Muscle layer of duodenum (tissue), 2 donors: ENCODE results near the gene ELP2.
"Not testable (repeated sequence)": the region's sequence is repeated elsewhere in the genome, so short reads cannot be mapped to it uniquely, and the experiment has no call there.

Source experiments
- H3K27ac ChIP-seq: one replicate; pipeline ENCODE4 v1.7.0; 2013; ENCODE audit warnings: mild to moderate bottlenecking, low read length
- H3K27me3 ChIP-seq: one replicate; pipeline ENCODE4 v1.7.0; 2013; ENCODE audit warnings: low read depth, mild to moderate bottlenecking, control low read depth, low read length
- H3K36me3 ChIP-seq, 2 donors: one replicate each; pipeline ENCODE4 v1.7.0; 2013; ENCODE audit warnings: low read length in 2 of 2, control low read depth in 1 of 2, mild to moderate bottlenecking in 1 of 2; ENCODE audit not compliant: insufficient read depth in 2 of 2, control insufficient read depth in 1 of 2
- H3K4me1 ChIP-seq, 2 donors: one replicate each; pipeline ENCODE4 v1.7.0; 2013; ENCODE audit warnings: low read length in 2 of 2, mild to moderate bottlenecking in 2 of 2, control low read depth in 1 of 2, moderate library complexity in 1 of 2; ENCODE audit not compliant: insufficient read depth in 2 of 2, control insufficient read depth in 1 of 2
- H3K4me3 ChIP-seq, 2 donors: one replicate each; pipeline ENCODE4 v1.7.0; 2013; ENCODE audit warnings: low read length in 2 of 2, low read depth in 1 of 2, mild to moderate bottlenecking in 1 of 2
- H3K9me3 ChIP-seq, 2 donors: one replicate each; pipeline ENCODE4 v1.7.0; 2013; ENCODE audit warnings: low read length in 2 of 2, control low read depth in 1 of 2, mild to moderate bottlenecking in 1 of 2; ENCODE audit not compliant: control insufficient read depth in 1 of 2
- donor health status: healthy.

ELP2 gene

DNA sequence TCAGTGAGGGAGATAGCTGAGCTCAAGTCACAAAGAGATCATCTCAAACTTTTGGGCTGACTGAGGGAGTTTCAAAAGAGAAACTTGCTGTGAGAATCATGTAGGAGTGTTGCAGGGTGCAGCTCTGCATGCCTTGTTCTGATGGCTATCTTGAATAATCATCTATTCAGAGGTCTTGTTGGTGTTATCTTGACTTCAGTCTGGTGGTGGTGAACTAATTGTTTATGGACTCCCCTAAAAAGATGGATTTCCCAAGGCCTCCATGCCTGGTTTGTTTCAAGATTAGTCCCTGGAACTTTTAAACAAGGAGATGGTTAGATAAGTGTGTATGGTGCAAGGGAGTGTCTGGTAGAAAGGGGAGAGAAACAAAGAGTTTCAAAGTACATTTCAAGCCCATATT is 30.4 kb upstream of the ELP2 start:
- Histone ChIP-seq H3K36me3 (no peaks in the 10 kb centered on the region), H3K27me3 (no peaks in the 10 kb centered on the region), H3K4me3 (no peak overlapping the region), H3K27ac (no peak overlapping the region), H3K4me1 (no peaks in the 10 kb centered on the region), H3K9me3 (peaks cover 0 to 4% of the 10 kb centered on the region in 2 donors)

DNA sequence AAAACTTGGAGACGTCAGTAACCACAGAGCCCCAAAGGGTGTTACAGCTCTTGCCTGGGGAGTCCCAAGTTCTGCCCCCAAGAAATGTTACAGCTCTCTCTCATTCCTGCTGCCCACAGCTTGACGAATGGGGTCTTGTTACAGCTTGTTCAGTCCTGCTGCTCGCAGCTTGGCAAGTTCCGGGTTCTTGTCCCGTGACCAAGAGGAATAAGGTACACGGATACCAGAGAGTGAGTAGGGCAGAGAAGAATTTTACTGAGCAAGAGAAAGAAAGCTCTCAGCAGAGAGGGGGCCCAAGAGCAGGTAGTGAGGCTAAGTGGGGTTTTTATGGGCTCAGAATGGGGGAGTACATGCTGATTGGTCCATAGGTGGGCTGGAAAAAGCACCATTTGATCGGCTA is 27.8 kb upstream of the ELP2 start:
- Histone ChIP-seq H3K4me1 (no peaks in the 10 kb centered on the region), H3K36me3 (no peaks in the 10 kb centered on the region), H3K4me3 (no peak overlapping the region), H3K27ac (no peak overlapping the region), H3K27me3 (no peaks in the 10 kb centered on the region), H3K9me3 (peaks cover 0 to 4% of the 10 kb centered on the region in 2 donors)

DNA sequence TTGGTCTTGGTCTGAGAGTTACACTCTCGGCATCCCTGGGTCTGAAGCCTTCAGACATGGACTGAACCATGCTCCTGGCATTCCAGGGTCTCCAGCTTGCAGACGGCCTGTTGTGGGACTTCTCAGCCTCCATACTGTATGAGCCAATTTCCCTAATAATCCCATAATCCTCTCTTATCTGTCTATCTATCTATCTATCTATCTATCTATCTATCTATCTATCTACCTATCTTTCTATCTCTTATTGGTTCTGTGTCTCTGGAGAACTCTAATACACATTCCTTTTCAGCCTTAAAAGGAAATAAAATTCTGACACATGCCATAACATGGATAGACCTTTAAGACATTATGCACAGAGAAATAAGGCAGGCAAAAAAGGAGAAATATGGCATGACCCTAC is 24.9 kb upstream of the ELP2 start:
- no peak overlapping the region for H3K4me3 ChIP-seq
- H3K4me1 ChIP-seq: no peaks in the 10 kb centered on the region
- H3K27me3 ChIP-seq: no peaks in the 10 kb centered on the region
- peaks cover 0 to 4% of the 10 kb centered on the region in 2 donors for H3K9me3 ChIP-seq
- H3K36me3 ChIP-seq: peaks cover 4 to 11% of the 10 kb centered on the region in 2 donors
- no peak overlapping the region for H3K27ac ChIP-seq

DNA sequence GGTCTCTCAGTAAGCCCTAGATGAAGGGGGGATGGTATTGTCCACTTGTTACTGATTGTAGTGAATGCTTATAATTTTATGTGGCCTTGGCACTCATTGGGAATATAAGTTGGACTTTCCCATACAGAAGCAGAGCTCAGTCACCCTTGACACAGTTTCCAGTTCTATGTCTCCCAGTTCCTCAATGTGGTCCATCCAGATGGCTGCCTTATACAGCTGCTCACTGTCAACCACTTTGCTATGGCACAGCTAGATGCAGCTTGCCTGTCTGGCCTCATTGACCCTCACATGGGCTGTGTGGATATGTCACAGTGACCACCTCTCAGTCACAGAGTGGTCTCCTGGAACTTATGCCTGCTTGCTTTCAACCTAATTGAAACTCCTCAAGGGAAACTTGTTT is 22.2 kb upstream of the ELP2 start:
- no peaks in the 10 kb centered on the region for H3K27me3 ChIP-seq

DNA sequence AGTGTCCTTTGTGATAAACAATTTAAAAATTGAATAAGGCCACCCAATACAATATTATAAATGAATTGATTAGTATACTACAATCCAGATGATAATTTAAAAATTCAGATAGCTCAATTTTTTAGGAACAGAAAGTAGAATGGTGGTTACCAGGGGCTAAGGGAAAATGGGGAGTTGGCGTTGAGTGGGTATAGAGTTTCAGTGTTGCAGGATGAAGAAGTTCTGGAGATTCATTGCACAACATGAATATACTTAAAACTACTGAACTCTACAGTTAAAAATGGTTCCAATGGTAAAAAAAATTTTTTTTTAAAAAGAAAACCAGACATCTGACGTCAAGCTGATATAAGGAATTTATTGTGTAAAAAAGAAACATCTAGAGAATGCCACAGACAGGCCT is 21.5 kb upstream of the ELP2 start:
- no peaks in the 10 kb centered on the region for H3K9me3 ChIP-seq

More for the DNA sequence above, 22.2 kb upstream of the ELP2 start:
- H3K36me3 ChIP-seq: peaks cover 17 to 23% of the 10 kb centered on the region in 2 donors
- H3K4me1 ChIP-seq: no peaks in the 10 kb centered on the region
- peaks cover 0 to under 1% of the 10 kb centered on the region in 2 donors for H3K9me3 ChIP-seq
- no peak overlapping the region for H3K4me3 ChIP-seq
- H3K27ac ChIP-seq: no peak overlapping the region

DNA sequence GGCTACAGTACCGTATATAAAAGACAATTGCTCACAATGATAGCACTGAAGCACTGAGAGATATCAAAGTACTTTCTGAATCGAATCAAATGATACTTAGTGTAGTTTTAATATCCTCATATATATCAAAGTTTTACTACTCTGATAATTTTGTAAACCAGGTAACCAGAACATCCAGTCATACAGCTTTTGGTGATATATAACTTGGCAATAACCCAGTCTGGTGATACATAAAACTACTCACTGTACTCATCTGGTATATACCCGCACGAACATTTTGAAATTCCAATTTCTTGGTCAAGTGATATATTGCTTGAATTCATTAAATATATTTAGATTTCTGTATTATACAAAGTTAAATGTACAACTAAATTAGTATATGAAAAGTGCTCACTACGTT is 21.1 kb upstream of the ELP2 start:
- no peak overlapping the region for H3K4me3 ChIP-seq
- no peaks in the 10 kb centered on the region for H3K4me1 ChIP-seq
- no peaks in the 10 kb centered on the region for H3K9me3 ChIP-seq
- no peak overlapping the region for H3K27ac ChIP-seq
- H3K36me3 ChIP-seq: peaks cover 25 to 31% of the 10 kb centered on the region in 2 donors
- H3K27me3 ChIP-seq: no peaks in the 10 kb centered on the region

More for the DNA sequence above, 21.5 kb upstream of the ELP2 start:
- Histone ChIP-seq H3K4me3 (no peak overlapping the region), H3K27ac (no peak overlapping the region), H3K4me1 (no peaks in the 10 kb centered on the region), H3K27me3 (no peaks in the 10 kb centered on the region), H3K36me3 (peaks cover 22 to 28% of the 10 kb centered on the region in 2 donors)

DNA sequence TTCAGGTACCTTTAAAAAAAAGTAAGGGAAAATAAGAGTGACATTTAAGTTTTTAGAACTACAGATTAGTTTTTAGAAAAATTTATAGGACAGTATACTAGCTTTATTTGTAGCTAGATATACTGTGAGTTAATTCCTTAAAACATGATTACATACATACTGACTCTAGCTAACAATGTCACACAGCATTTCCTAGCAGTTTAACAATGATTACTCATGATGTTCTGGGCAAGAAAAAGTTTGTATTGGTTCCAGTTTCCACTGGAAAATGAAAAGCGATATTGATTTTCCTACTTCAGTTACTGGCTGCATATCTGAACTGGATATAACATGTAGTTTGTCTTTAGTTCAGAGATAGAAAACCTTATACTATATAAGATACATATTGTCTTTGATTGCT is 20.0 kb upstream of the ELP2 start:
- no peaks in the 10 kb centered on the region for H3K4me1 ChIP-seq
- no peaks in the 10 kb centered on the region for H3K9me3 ChIP-seq
- H3K4me3 ChIP-seq: no peak overlapping the region
- no peaks in the 10 kb centered on the region for H3K27me3 ChIP-seq
- H3K27ac ChIP-seq: no peak overlapping the region
- H3K36me3 ChIP-seq: peaks cover 32 to 39% of the 10 kb centered on the region in 2 donors

DNA sequence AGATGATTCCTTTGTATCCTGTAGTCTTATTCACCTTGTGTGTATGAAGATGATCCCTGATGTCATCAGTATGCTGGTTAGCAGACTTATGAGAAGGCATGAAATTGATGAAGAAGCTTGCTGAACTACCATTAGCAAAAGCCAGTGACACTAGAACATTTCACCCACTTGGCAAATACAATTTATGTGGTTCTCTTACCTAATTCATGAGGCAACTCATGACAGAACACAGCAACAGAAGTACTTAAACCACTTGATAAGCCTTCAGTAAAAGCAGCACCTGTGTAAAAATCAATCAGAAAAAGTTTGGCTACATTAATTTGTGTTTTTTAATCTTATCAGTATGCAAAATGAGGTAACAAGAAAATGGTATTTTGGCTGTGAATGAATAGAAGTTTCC is 17.4 kb upstream of the ELP2 start:
- Histone ChIP-seq H3K27ac (no peak overlapping the region), H3K36me3 (peaks cover 36 to 49% of the 10 kb centered on the region in 2 donors), H3K4me3 (no peak overlapping the region)

DNA sequence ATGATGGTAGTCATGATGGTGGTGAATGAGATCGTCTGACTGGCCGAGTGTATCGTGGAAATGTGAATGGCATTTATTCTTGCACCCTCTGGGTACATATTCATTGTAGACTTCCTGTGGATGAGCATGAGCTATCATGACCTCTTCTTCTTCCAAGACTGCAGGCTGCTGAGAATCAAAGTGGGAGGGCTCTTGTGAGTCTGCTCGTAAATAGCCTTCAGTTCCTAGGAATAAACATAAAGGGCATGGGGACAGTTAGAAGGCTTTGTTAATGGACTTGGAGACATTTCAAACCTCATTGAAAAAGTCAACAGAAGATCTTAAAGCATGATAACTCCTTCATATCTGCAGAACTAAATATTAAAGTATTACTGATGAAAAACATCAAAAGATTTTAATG is 15.4 kb upstream of the ELP2 start:
- no peaks in the 10 kb centered on the region for H3K27me3 ChIP-seq
- no peaks in the 10 kb centered on the region for H3K9me3 ChIP-seq
- H3K36me3 ChIP-seq: peaks cover 36 to 43% of the 10 kb centered on the region in 2 donors

More for the DNA sequence above, 17.4 kb upstream of the ELP2 start:
- no peaks in the 10 kb centered on the region for H3K27me3 ChIP-seq
- no peaks in the 10 kb centered on the region for H3K4me1 ChIP-seq
- no peaks in the 10 kb centered on the region for H3K9me3 ChIP-seq

DNA sequence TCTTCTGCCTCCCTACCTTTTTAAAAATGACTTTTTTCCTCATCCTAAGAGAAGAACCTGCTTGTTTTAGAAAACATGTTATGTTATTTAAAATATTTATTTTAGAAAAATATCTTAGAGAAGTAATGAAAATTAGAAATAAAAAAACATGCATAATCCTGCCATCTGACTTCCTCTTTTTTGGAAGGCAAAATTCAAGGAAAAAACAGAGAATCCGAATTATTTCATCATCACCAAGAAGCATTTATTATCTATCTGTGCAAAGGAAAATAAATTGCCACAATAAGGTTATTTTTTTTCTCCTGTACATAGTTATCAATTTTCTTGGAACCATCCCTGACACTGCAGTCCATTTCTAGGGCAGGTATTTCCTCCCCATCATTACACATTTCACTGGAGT is 15.0 kb upstream of the ELP2 start:
- Histone ChIP-seq H3K27ac (no peak overlapping the region), H3K36me3 (peaks cover 33 to 38% of the 10 kb centered on the region in 2 donors), H3K4me3 (no peak overlapping the region), H3K27me3 (no peaks in the 10 kb centered on the region), H3K9me3 (no peaks in the 10 kb centered on the region), H3K4me1 (no peaks in the 10 kb centered on the region)

More for the DNA sequence above, 15.4 kb upstream of the ELP2 start:
- Histone ChIP-seq H3K4me3 (no peak overlapping the region), H3K4me1 (no peaks in the 10 kb centered on the region), H3K27ac (no peak overlapping the region)

DNA sequence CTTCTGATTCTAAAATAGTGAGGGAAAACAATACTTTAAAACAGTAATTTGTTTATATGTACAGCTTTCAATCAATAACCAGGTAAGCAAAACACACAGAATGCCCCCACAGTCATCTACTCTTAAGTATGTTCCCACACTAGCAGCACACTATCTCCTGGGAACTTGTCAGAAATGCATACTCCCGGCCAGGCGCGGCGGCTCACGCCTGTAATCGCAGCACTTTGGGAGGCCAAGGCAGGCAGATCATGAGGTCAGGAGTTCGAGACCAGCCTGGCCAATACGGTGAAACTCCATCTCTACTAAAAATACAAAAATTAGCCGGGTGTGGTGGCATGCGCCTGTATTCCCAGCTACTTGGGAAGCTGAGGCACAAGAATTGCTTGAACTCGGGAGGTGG is 12.9 kb upstream of the ELP2 start:
- H3K4me3 ChIP-seq, H3K9me3 ChIP-seq, H3K4me1 ChIP-seq, H3K27me3 ChIP-seq, H3K27ac ChIP-seq: not testable (repeated sequence)
- H3K36me3 ChIP-seq: peaks cover 39 to 40% of the 10 kb centered on the region in 2 donors

DNA sequence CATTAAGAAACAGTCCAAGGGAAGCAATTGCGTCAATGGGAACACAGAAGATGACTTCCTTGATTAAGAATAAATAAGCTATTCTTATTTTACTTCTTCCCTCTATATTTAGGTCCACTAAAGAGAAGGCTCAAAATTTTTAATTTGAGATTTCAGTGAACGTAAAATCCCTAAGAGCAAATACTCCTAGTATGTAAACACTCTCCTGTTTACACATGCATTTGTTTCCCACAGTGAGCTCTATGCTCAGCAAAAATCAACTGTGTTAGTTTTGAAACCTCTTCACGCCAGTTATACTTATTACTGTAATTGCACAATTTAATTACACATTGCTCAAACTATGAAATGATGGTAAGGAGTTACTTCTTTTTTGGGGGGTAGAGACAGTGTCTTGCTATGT is 9.4 kb upstream of the ELP2 start:
- Histone ChIP-seq H3K27me3 (no peaks in the 10 kb centered on the region), H3K27ac (no peak overlapping the region), H3K9me3 (no peaks in the 10 kb centered on the region), H3K4me1 (no peaks in the 10 kb centered on the region), H3K4me3 (no peak overlapping the region), H3K36me3 (peaks cover 27 to 37% of the 10 kb centered on the region in 2 donors)
